Right lobe of liver (tissue), 4 donors: ENCODE data around the gene CCNA1.
A peak's percentile ranks its signal among the peaks of the same experiment; 100 is the strongest.

Experiments used
- CTCF ChIP-seq, 4 donors: fragments of 200-600 bp in 3 of 4; fragments of 450-650 bp in 1 of 4; IDR thresholded peaks; one replicate each; pipeline versions ENCODE4 v1.5.1 to v1.8.0; 2016 to 2022; ENCODE audit warnings: antibody characterized with exemption in 4 of 4, mild to moderate bottlenecking in 2 of 4
- POLR2A ChIP-seq: fragments of 450-650 bp; IDR thresholded peaks from one replicate; pipeline ENCODE4 v1.6.1; 2017; ENCODE audit warnings: antibody characterized with exemption, mild to moderate bottlenecking
- donor health status: DM: no; HTN: no; CAD: no.
- donor health status: DM: no; HTN: no; CAD: no.
- donor health status: DM: no; HTN: yes; CAD: no.

- TF ChIP-seq POLR2A (no peak), CTCF (IDR thresholded peaks at IDR 0.05) (peak; percentile 53 to 60 (median 54))
Measured at GRCh38 chr13:36395280-36395679, 37.0 kb upstream of the CCNA1 start.
